HL-60 (cell line): ENCODE data around the gene MUC20.
"Not testable (repeated sequence)": the region's sequence is repeated elsewhere in the genome, so short reads cannot be mapped to it uniquely, and the experiment has no call there.

Experiments used
- TF ChIP-seq, protein P1 (sequence below): IDR thresholded peaks from one replicate; pipeline ENCODE4 v1.5.1; 2011; ENCODE audit warnings: low read length, control low read depth, inconsistent platforms; ENCODE audit not compliant: insufficient read depth
- TF ChIP-seq, protein P2 (sequence below): IDR thresholded peaks from 2 replicates; pipeline ENCODE4 v1.6.1; 2012; ENCODE audit warnings: low read depth; ENCODE audit not compliant: insufficient replicate concordance

DNA sequence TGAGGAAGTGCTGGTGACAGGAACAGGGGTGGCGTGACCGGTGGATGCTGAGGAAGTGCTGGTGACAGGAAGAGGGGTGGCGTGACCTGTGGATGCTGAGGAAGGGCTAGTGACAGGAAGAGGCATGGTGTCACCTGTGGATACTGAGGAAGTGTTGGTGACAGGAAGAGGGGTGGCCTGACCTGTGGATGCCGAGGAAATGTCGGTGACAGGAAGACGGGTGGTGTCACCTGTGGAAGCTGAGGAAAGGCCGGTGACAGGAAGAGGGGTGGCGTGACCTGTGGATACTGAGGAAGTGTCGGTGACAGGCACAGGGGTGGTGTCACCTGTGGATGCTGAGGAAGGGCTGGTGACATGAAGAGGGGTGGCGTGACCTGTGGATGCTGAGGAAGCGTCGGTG is 60.5 kb downstream of the MUC20 start:
- TF ChIP-seq, protein P1, sequence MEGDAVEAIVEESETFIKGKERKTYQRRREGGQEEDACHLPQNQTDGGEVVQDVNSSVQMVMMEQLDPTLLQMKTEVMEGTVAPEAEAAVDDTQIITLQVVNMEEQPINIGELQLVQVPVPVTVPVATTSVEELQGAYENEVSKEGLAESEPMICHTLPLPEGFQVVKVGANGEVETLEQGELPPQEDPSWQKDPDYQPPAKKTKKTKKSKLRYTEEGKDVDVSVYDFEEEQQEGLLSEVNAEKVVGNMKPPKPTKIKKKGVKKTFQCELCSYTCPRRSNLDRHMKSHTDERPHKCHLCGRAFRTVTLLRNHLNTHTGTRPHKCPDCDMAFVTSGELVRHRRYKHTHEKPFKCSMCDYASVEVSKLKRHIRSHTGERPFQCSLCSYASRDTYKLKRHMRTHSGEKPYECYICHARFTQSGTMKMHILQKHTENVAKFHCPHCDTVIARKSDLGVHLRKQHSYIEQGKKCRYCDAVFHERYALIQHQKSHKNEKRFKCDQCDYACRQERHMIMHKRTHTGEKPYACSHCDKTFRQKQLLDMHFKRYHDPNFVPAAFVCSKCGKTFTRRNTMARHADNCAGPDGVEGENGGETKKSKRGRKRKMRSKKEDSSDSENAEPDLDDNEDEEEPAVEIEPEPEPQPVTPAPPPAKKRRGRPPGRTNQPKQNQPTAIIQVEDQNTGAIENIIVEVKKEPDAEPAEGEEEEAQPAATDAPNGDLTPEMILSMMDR, result not testable (repeated sequence)
- TF ChIP-seq, protein P2, sequence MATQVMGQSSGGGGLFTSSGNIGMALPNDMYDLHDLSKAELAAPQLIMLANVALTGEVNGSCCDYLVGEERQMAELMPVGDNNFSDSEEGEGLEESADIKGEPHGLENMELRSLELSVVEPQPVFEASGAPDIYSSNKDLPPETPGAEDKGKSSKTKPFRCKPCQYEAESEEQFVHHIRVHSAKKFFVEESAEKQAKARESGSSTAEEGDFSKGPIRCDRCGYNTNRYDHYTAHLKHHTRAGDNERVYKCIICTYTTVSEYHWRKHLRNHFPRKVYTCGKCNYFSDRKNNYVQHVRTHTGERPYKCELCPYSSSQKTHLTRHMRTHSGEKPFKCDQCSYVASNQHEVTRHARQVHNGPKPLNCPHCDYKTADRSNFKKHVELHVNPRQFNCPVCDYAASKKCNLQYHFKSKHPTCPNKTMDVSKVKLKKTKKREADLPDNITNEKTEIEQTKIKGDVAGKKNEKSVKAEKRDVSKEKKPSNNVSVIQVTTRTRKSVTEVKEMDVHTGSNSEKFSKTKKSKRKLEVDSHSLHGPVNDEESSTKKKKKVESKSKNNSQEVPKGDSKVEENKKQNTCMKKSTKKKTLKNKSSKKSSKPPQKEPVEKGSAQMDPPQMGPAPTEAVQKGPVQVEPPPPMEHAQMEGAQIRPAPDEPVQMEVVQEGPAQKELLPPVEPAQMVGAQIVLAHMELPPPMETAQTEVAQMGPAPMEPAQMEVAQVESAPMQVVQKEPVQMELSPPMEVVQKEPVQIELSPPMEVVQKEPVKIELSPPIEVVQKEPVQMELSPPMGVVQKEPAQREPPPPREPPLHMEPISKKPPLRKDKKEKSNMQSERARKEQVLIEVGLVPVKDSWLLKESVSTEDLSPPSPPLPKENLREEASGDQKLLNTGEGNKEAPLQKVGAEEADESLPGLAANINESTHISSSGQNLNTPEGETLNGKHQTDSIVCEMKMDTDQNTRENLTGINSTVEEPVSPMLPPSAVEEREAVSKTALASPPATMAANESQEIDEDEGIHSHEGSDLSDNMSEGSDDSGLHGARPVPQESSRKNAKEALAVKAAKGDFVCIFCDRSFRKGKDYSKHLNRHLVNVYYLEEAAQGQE, result not testable (repeated sequence)
